ENCODE measurements around the gene PRMT5. TPM values are rescaled to one million over a fixed set of nuclear protein-coding genes. Genes with fewer than 3 reads are reported as not detected.

The PRMT5 gene
- total RNA-seq, 1 donor from 2014 or later = 180 TPM

DNA sequence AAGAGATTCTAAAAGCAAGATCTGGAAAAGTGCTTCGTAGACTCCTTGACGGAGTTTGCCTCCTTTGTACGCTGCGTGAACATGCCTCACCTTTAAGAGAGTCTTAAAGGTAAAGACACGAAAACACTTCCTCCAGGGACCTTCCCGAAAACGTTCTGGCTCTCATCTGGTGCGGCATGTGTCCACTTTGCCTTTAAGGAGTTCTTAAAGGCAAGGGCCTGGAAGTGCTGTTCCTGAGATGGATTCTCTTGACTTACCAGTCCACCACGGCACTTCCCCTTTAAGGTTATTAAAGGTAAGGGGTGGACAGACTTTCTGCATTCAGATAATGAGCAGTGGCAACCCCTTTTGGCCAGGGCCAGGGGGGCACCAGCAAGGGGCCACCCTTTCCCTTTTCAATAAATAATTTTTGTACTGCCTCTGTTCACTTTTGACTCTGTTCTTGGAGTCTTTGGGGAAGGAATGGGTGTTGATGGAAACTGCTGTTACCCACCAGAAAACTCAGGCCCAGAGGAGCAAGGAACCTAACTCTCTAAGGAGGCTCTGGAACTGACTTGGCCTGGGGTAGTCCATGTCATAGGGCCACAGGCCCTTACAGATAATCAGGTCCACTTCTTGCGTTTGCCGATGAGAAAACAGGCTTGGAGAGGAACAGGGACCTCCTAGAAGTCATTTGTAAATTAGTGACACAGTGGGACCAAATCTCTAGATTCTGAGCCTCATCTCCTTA lies 41.8 kb downstream of the PRMT5 start:
- intact Hi-C loops (cut with micrococcal nuclease) = loop anchor here (1.0 to 2.0 kb wide), 4 partner anchors 13 to 42 kb away; partner anchors contain the start of genes LRP10, PRMT5 and RBM23
- Mint-ChIP-seq H3K9me3 (no peaks in the 10 kb centered on the region), H3K27ac (peak overlapping the region; percentile 88), H3K36me3 (ENCODE audit: low read depth) (peaks cover 8% of the 10 kb centered on the region), H3K27me3 (ENCODE audit: insufficient read depth) (peaks cover 6% of the 10 kb centered on the region), H3K4me3 (peak overlapping the region; percentile 87), H3K4me1 (ENCODE audit: low read depth) (peaks cover 31% of the 10 kb centered on the region)
- DNase-seq (ENCODE audit: low spot score) = peak; percentile 48

DNA sequence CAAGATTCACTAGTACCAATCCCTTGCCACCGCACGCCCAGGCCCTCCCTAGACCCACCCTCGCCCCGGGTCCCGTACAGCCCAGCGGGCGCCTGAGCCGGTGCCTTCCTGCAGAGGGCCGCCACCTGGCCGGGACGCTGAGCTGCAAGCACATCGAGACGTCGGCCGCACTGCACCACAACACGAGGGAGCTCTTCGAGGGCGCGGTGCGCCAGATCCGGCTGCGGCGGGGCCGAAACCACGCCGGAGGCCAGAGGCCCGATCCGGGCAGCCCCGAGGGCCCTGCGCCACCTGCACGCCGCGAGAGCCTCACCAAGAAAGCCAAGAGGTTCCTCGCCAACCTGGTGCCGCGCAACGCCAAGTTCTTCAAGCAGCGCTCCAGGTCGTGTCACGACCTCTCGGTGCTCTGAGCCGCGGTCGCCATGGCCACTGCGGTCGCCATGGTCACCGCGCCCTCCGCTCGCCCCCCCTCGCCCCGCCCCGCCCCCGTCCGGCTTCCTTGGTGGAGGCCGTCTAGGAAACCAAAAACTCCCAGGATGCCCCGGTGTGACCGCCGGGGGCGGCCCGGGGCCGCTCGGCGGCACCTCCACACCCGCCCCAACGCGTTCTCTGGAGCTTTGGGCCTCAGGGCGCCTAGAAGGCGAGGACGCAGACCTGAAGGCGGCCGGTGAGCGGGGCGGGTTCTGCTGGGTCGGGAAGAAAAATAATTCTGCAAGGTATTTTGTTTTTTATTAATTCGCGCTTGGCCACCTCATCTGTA lies 42.5 kb downstream of the PRMT5 start:
- Mint-ChIP-seq H3K27me3 (ENCODE audit: insufficient read depth) (peaks cover 8% of the 10 kb centered on the region), H3K36me3 (ENCODE audit: low read depth) (peaks cover 8% of the 10 kb centered on the region), H3K27ac (peak overlapping the region; percentile 88), H3K4me1 (ENCODE audit: low read depth) (peaks cover 31% of the 10 kb centered on the region), H3K9me3 (no peaks in the 10 kb centered on the region), H3K4me3 (peak overlapping the region; percentile 87)
- DNase-seq (ENCODE audit: low spot score) = peak; percentile 62
- intact Hi-C loops (cut with micrococcal nuclease) = loop anchor here (1.0 to 2.0 kb wide), 4 partner anchors 14 to 43 kb away; partner anchors contain the start of genes LRP10, PRMT5 and RBM23

DNA sequence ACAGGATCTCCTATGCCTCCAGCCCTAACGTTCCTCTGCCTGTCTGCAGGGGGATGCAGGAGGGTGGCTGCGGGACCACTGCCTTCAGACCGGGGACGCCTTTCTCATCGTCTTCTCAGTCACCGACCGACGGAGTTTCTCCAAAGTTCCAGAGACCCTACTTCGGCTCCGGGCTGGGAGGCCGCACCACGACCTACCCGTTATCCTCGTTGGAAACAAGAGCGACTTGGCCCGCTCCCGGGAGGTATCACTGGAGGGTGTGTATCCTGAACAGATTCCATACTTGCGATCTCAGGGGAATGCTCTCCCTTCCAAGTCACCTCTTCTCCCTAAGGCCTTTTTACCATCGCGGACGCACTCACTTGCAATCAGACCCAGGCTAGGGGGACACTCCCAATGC lies 43.2 kb downstream of the PRMT5 start:
- intact Hi-C loops (cut with micrococcal nuclease) = loop anchor here (2.0 kb wide), 1 partner anchor 15 kb away; no protein-coding TSS in a partner anchor
- H3K27ac Mint-ChIP-seq = peak overlapping the region; percentile 59
- H3K27me3 Mint-ChIP-seq (ENCODE audit: insufficient read depth) = peaks cover 8% of the 10 kb centered on the region
- peaks cover 8% of the 10 kb centered on the region for H3K36me3 Mint-ChIP-seq (ENCODE audit: low read depth)
- peak overlapping the region; percentile 36 for H3K4me3 Mint-ChIP-seq
- peaks cover 31% of the 10 kb centered on the region for H3K4me1 Mint-ChIP-seq (ENCODE audit: low read depth)
- H3K9me3 Mint-ChIP-seq = no peaks in the 10 kb centered on the region
- DNase-seq (ENCODE audit: low spot score) = no peak

DNA sequence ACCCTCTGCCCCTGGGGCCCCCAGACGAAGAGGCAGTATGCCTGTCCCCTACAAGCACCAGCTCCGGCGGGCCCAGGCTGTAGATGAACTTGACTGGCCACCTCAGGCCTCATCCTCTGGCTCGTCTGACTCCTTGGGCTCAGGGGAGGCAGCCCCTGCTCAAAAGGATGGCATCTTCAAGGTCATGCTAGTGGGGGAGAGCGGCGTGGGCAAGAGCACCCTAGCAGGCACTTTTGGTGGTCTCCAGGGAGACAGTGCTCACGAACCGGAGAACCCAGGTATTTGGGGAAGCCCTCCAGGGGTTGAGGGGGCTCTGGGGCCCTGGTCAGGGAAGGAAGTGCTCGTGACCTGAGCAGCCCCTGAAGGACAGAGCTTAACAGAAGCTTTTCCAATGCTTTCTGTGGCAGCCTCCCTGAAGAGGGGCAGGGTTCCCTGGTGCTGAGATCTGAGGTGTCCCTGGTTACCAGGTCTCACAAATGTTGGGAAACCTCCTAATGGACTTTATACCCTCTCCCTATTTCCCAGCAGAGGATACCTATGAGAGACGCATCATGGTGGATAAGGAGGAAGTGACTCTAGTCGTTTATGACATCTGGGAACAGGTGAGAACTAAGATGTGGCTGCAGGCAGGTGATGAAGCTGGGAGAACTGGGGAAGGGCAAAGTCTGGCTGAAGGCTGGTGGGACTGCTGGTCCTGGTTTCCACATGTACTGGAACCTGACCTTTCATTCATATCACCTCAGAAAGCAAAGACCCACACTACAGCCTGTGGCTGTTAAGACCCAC lies 44.2 kb downstream of the PRMT5 start:
- Mint-ChIP-seq H3K36me3 (ENCODE audit: low read depth) (peaks cover 4% of the 10 kb centered on the region), H3K4me3 (no peak overlapping the region), H3K27me3 (ENCODE audit: insufficient read depth) (peaks cover 8% of the 10 kb centered on the region), H3K4me1 (ENCODE audit: low read depth) (peaks cover 25% of the 10 kb centered on the region), H3K27ac (no peak overlapping the region), H3K9me3 (no peaks in the 10 kb centered on the region)
- intact Hi-C loops (cut with micrococcal nuclease) = no loop called here
- no peak for DNase-seq (ENCODE audit: low spot score)

DNA sequence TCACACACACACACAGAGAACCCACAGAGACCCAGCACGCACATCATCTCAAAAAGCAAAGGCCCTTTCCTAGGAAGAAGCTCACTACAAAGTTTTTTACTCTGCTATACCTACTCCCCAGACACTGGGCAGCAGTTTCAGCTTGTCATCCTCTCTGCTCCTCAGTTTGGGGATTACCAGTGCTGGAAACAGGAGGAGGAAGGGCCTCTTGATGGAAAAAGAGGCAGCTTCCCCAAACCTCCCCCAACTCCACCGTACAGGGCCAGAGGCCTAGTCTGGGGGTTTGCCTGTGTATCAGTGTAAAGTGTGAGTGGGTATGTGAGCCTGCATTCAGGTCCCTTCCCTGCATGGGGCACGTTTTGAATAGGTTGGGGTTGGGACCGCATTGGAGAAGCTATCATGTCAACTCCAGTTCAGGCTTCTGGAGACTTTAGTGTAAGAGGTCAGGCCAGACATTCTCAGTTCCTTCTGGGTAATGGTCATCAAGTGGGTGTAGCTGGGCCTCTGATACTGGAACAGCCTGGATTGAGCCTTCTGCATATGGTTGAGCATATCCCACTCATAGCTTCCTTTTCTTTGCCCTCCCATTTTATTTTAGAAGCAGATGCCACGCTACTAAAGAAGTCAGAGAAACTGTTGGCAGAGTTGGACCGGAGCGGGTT lies 45.0 kb downstream of the PRMT5 start:
- intact Hi-C loops (cut with micrococcal nuclease) = no loop called here
- no peak for DNase-seq (ENCODE audit: low spot score)
- H3K27ac Mint-ChIP-seq = no peak overlapping the region
- H3K27me3 Mint-ChIP-seq (ENCODE audit: insufficient read depth) = peaks cover 8% of the 10 kb centered on the region
- peaks cover 21% of the 10 kb centered on the region for H3K4me1 Mint-ChIP-seq (ENCODE audit: low read depth)
- no peak overlapping the region for H3K4me3 Mint-ChIP-seq
- peaks cover 5% of the 10 kb centered on the region for H3K36me3 Mint-ChIP-seq (ENCODE audit: low read depth)
- no peaks in the 10 kb centered on the region for H3K9me3 Mint-ChIP-seq

DNA sequence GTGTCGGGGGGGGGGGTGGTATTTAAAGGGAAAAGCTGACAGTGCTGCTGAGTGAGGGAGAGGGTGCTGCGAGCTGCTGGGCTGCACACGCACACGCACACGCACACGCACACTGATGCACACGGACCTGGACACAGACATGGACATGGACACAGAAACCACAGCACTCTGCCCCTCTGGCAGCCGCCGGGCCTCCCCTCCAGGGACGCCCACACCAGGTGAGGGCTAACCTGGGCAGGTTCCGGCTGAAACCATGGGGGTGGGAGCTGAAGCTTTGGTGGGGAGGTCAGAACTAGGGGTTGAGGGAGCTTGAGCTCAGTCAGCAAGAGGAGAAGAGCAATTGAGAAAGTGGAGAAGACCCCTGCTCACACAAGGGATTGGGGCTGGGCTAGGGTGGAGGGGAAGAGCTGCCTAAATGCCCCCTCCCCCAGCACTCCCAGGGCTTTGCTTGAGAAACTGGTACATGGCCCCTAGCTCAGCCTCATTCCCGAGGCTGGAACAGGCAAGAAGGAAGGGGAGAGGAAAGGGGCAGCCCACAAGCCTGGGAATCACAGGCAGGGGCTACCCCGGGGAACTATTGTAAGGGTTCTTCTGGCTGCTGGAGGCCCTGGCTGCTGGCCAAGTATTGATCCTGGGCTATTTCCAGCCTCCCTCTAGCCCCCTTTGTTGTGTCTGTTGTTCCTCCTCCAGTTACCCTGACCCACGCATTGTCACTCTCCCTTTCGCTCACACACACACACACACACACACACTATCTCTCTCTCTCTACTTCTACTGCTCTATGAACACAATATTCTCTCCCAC lies 45.8 kb downstream of the PRMT5 start, which contains the start of gene REM2:
Gene REM2, plus strand, starts transcription at position 50 of the 804 bp plus-strand sequence. Its CDS starts 66 bp downstream, at position 116.
- no peak for DNase-seq (ENCODE audit: low spot score)
- H3K27me3 Mint-ChIP-seq (ENCODE audit: insufficient read depth) = peaks cover 8% of the 10 kb centered on the region
- peaks cover 22% of the 10 kb centered on the region for H3K4me1 Mint-ChIP-seq (ENCODE audit: low read depth)
- no peaks in the 10 kb centered on the region for H3K9me3 Mint-ChIP-seq
- no peak within 1 kb of the TSS for H3K27ac Mint-ChIP-seq
- H3K4me3 Mint-ChIP-seq = no peak within 1 kb of the TSS
- intact Hi-C loops (cut with micrococcal nuclease) = loop anchor here (1.0 kb wide), 1 partner anchor 24 kb away; no protein-coding TSS in a partner anchor
- H3K36me3 Mint-ChIP-seq (ENCODE audit: low read depth) = peaks cover 10% of the 10 kb centered on the region

DNA sequence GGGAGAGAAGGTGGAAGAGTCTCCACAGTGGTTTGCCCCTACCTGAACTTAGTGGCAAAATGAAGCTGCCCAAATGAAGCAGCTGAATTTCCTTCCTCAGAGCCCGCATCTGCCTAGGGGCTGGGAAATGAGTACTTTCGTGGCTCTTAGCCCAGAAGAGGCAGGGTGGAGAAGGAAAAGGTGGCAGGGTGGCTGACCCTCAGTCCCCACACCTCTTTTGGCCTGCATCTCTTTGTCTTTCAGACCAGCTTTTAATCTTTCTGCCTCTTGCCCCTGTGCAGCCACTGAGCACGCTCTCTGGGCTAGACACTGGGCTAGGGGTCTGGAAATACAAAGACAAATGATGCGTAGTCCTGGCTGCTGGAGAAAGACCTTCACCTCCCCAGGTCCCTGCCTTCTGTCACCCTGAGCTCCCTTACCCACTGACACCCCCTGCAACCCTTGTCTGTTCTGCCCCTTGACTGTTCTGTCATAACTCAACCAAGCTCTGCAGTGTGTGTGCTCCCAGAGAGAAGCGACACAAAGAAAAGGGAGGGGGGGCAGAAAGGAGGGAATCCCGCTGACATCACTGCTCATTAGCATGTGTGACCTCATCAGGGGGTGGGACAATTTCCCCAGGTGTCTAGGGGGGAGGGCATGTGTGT lies 46.5 kb downstream of the PRMT5 start:
- H3K27me3 Mint-ChIP-seq (ENCODE audit: insufficient read depth) = peaks cover 8% of the 10 kb centered on the region
- intact Hi-C loops (cut with micrococcal nuclease) = loop anchor here (1.0 kb wide), 1 partner anchor 23 kb away; no protein-coding TSS in a partner anchor
- no peak overlapping the region for H3K27ac Mint-ChIP-seq
- no peak for DNase-seq (ENCODE audit: low spot score)
- H3K36me3 Mint-ChIP-seq (ENCODE audit: low read depth) = peaks cover 16% of the 10 kb centered on the region
- H3K9me3 Mint-ChIP-seq = no peaks in the 10 kb centered on the region
- peaks cover 19% of the 10 kb centered on the region for H3K4me1 Mint-ChIP-seq (ENCODE audit: low read depth)
- H3K4me3 Mint-ChIP-seq = no peak overlapping the region

DNA sequence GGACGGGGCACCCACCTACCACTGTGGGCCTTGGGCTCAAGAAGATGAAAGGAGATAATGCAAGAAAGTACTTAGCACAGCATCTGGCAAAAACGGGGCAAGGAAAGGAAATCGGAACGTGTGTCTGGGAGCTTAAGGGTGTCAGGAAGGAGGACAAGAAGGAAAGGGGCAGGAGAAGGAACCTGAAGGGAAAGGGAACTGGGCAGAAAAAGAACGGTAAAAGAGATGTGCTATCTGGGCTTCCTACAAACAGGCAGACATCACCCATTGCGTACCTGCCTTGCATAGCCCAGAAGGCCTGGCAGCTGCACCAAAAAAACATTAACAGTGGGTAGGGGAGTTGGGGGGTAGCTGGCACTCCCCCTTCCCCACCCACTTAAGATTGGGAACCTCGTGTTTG lies 47.1 kb downstream of the PRMT5 start:
- peaks cover 13% of the 10 kb centered on the region for H3K4me1 Mint-ChIP-seq (ENCODE audit: low read depth)
- peaks cover 8% of the 10 kb centered on the region for H3K27me3 Mint-ChIP-seq (ENCODE audit: insufficient read depth)
- H3K27ac Mint-ChIP-seq = no peak overlapping the region
- H3K36me3 Mint-ChIP-seq (ENCODE audit: low read depth) = peaks cover 20% of the 10 kb centered on the region
- no peaks in the 10 kb centered on the region for H3K9me3 Mint-ChIP-seq
- no peak overlapping the region for H3K4me3 Mint-ChIP-seq
- DNase-seq (ENCODE audit: low spot score) = no peak
- intact Hi-C loops (cut with micrococcal nuclease) = no loop called here

DNA sequence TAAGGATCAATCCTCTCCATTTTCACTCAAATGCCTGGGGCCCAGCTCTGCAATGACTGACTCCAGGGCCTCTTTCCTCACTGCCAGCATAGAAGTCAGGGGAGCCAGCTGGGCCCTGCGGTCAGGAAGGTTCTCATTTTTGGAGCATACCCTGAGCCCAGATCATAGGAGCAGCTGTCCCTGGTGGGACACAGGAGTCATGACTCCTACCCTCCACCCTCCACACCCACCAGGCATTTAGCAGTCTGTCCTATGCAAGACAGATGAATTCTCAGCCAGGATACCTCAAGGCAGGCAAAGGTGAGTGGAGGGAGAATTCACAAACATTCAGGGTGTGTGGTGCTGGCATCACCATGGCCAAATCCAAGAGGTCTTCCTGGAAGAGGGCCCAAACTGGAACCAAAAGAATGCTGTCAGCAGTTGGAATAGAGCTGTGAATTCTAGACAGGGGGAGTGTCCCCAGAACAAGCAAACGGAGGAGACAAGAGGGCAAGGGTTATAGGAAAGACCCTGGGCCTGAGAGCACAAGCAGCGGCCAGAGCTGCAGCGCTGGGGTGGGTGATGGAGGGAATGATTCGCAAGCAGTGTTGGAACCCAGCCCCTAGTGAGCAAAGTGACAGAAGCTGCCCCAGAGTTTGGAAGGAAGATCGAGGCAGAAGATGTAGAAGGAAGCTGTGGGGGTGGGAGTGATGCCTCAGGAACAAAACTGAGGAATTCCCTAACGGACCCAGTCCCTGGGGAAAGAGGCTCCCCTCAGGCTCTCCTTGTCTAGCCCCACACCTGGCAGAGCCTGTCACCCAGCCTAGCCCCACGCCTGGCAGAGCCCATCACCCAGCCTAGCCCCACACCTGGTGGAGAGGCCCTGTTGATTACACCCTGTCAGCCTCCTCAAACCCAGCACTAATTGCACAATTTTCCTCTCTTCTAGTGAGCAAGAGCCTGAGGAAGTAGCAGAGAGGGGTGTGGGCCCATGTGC lies 50.6 kb downstream of the PRMT5 start:
- Mint-ChIP-seq H3K36me3 (ENCODE audit: low read depth) (peaks cover 35% of the 10 kb centered on the region), H3K4me3 (no peak overlapping the region), H3K27ac (no peak overlapping the region), H3K4me1 (ENCODE audit: low read depth) (peaks cover 6% of the 10 kb centered on the region), H3K27me3 (ENCODE audit: insufficient read depth) (peaks cover 4% of the 10 kb centered on the region), H3K9me3 (no peaks in the 10 kb centered on the region)
- intact Hi-C loops (cut with micrococcal nuclease) = no loop called here
- no peak for DNase-seq (ENCODE audit: low spot score)

DNA sequence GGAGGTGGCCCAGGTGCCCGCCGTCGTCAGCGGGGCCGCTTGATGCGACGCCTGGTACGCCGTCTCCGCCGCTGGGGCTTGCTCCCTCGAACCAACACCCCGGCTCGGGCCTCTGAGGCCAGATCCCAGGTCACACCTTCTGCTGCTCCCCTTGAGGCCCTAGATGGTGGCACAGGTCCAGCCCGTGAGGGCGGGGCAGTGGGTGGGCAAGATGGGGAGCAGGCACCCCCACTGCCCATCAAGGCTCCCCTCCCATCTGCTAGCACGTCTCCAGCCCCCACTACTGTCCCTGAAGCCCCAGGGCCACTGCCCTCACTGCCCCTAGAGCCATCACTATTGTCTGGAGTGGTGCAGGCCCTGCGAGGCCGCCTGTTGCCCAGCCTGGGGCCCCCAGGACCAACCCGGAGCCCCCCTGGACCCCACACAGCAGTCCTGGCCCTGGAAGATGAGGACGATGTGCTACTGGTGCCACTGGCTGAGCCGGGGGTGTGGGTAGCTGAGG lies 52.1 kb downstream of the PRMT5 start:
- peaks cover 15% of the 10 kb centered on the region for H3K4me1 Mint-ChIP-seq (ENCODE audit: low read depth)
- no peak overlapping the region for H3K4me3 Mint-ChIP-seq
- H3K27me3 Mint-ChIP-seq (ENCODE audit: insufficient read depth) = peaks cover 2% of the 10 kb centered on the region
- DNase-seq (ENCODE audit: low spot score) = no peak
- peaks cover 40% of the 10 kb centered on the region for H3K36me3 Mint-ChIP-seq (ENCODE audit: low read depth)
- H3K9me3 Mint-ChIP-seq = no peaks in the 10 kb centered on the region
- no peak overlapping the region for H3K27ac Mint-ChIP-seq
- intact Hi-C loops (cut with micrococcal nuclease) = no loop called here
